ENCODE results near the gene HLA-DOB. TPM values are rescaled to one million over a fixed set of nuclear protein-coding genes. Genes with fewer than 3 reads are reported as not detected.
"Not testable (repeated sequence)": the region's sequence is repeated elsewhere in the genome, so short reads cannot be mapped to it uniquely, and the experiment has no call there.

HLA-DOB gene
- total RNA-seq, 1 donor from 2014 or later, result 3.1 TPM

DNA sequence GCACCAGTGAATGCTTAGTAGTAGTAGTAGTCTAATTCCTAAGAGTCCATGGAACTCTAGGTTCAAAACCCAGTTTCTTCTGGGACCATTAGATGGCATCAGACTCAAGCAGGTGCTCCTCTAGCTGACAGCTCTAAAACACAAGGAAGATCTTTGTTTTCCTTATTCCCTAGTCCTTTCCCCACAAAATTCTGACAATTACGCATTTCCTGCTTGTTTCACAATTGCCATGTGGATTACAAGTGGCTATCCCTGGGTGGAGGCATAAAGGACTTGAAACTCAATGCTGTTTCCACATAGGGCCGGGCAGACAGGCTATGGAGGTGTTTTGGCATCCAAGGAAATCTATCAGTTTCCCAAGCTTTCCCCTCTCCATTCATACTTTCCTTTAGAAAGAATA lies 9.2 kb upstream of the HLA-DOB start:
- H3K36me3 Mint-ChIP-seq (ENCODE audit: low read depth), result peaks cover 47% of the 10 kb centered on the region
- peaks cover 29% of the 10 kb centered on the region for H3K4me1 Mint-ChIP-seq (ENCODE audit: low read depth)
- intact Hi-C loops (cut with micrococcal nuclease), result no loop called here
- no peak overlapping the region for H3K27ac Mint-ChIP-seq
- no peaks in the 10 kb centered on the region for H3K27me3 Mint-ChIP-seq (ENCODE audit: low read depth)
- DNase-seq (ENCODE audit: low spot score), result no peak
- no peak overlapping the region for H3K4me3 Mint-ChIP-seq (ENCODE audit: low read depth)
- H3K9me3 Mint-ChIP-seq, result no peaks in the 10 kb centered on the region

DNA sequence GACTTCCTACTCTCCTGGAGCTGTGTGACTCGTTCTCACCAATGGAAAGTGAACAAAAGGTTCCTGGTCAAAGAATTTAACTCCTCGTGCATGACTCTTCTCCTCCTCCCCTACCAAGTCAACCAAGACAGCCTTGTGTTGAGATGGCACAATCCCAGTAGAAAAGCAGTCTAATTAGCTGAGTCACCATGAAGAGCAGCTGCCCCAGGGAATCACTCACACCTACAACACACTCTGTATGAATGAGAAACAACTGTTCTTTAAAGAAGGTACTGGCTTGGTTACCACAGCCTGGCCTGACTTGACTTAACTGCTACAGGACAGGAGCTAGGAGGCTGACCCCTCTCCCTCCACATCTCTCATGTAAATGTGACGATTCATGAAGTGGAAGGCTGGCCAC lies 2.9 kb upstream of the HLA-DOB start:
- H3K27me3 Mint-ChIP-seq (ENCODE audit: low read depth), result no peaks in the 10 kb centered on the region
- H3K4me1 Mint-ChIP-seq (ENCODE audit: low read depth), result peaks cover 6% of the 10 kb centered on the region
- intact Hi-C loops (cut with micrococcal nuclease), result loop anchor here (10.0 kb wide), 1 partner anchor 45 kb away; no protein-coding TSS in a partner anchor
- H3K4me3 Mint-ChIP-seq (ENCODE audit: low read depth), result no peak overlapping the region
- peaks cover 11% of the 10 kb centered on the region for H3K36me3 Mint-ChIP-seq (ENCODE audit: low read depth)
- H3K9me3 Mint-ChIP-seq, result no peaks in the 10 kb centered on the region
- no peak for DNase-seq (ENCODE audit: low spot score)
- H3K27ac Mint-ChIP-seq, result no peak overlapping the region

DNA sequence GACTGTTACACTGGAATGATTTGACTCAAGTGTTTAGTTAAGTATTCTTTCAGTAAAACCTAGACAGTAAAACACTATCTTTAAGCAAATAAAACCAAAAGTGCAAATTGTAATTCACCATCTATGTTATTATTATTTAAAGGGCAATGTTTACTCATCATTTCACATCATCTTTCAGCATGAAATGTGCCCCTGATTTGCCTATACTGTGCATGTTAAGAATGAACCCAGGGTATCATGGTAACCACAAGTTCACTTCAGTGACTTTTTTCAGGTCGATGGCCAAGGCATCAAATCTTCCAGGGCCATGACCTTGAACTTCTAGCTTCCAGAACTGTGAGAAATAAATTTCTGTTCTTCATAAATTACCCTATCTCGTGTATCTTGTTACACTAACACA lies 2.1 kb upstream of the HLA-DOB start:
- no peaks in the 10 kb centered on the region for H3K9me3 Mint-ChIP-seq
- intact Hi-C loops (cut with micrococcal nuclease), result loop anchor here (10.0 kb wide), 1 partner anchor 46 kb away; no protein-coding TSS in a partner anchor
- H3K36me3 Mint-ChIP-seq (ENCODE audit: low read depth), result peaks cover 6% of the 10 kb centered on the region
- no peak overlapping the region for H3K4me3 Mint-ChIP-seq (ENCODE audit: low read depth)
- no peaks in the 10 kb centered on the region for H3K27me3 Mint-ChIP-seq (ENCODE audit: low read depth)
- DNase-seq (ENCODE audit: low spot score), result no peak
- H3K27ac Mint-ChIP-seq, result no peak overlapping the region
- peaks cover 6% of the 10 kb centered on the region for H3K4me1 Mint-ChIP-seq (ENCODE audit: low read depth)

DNA sequence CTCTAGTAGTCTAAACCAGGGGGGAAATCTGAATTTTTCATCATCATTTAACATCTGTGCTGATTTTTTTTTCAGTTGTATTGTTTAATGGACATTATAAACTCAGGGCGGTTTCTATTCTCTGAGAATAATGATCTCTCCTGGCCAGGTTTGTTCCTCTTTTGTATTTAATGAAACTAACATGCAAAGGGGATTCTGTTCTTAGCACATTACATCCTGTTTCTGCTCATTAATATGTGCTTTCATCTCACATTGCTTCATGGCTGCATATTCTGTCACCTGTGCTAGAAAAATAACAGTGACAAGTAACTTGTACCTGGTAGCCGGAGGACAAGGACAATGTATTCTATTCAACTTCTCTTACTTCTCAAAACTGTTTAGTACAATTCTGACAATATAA lies 806 bp downstream of the HLA-DOB start:
- intact Hi-C loops (cut with micrococcal nuclease), result loop anchor here (10.0 kb wide), 1 partner anchor 49 kb away; no protein-coding TSS in a partner anchor
- no peaks in the 10 kb centered on the region for H3K27me3 Mint-ChIP-seq (ENCODE audit: low read depth)
- no peaks in the 10 kb centered on the region for H3K9me3 Mint-ChIP-seq
- no peak overlapping the region for H3K27ac Mint-ChIP-seq
- H3K4me1 Mint-ChIP-seq (ENCODE audit: low read depth), result peaks cover 6% of the 10 kb centered on the region
- H3K4me3 Mint-ChIP-seq (ENCODE audit: low read depth), result no peak overlapping the region
- DNase-seq (ENCODE audit: low spot score), result no peak
- H3K36me3 Mint-ChIP-seq (ENCODE audit: low read depth), result peaks cover 12% of the 10 kb centered on the region

DNA sequence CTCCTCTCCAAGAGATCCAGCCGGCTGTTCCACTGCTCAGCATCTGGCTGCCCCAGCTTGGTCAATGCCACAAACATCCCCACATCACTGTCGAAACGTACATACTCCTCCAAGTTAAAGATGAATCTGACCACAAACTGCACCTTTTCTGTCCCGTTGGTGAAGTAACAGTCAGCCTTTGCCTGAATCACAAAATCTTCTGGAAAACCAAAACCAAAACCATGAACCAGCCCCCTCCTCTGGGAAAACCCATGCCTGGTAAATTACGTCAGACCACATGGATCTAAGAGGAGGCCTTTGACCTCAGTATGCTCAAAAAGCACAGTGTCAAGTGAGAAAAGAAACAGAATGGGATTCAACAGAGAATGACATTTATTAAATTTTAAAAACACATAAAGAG lies 1.7 kb downstream of the HLA-DOB start:
- no peak overlapping the region for H3K4me3 Mint-ChIP-seq (ENCODE audit: low read depth)
- no peaks in the 10 kb centered on the region for H3K9me3 Mint-ChIP-seq
- H3K27me3 Mint-ChIP-seq (ENCODE audit: low read depth), result no peaks in the 10 kb centered on the region
- intact Hi-C loops (cut with micrococcal nuclease), result loop anchor here (10.0 kb wide), 1 partner anchor 50 kb away; no protein-coding TSS in a partner anchor
- peaks cover 6% of the 10 kb centered on the region for H3K4me1 Mint-ChIP-seq (ENCODE audit: low read depth)
- peaks cover 12% of the 10 kb centered on the region for H3K36me3 Mint-ChIP-seq (ENCODE audit: low read depth)
- DNase-seq (ENCODE audit: low spot score), result no peak
- no peak overlapping the region for H3K27ac Mint-ChIP-seq

DNA sequence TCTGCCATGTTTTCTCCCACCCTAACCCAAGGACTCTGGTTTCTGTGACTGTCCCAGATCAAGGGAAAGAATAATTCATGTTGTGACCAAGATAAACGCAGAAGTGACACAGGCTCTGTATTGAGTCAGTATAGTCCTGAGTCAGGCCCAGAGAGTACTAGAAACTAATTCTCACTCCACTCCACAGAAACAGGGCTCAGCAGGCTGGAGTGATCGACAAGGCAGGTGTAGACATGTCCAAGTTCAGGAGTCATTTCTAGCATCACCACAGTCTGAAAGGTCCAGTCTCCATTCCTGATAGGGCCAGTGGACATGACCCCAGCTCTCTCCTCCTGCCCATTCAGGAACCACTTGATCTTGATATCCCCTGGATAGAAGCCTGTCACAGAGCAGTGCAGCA lies 2.7 kb downstream of the HLA-DOB start:
- Mint-ChIP-seq H3K4me1 (ENCODE audit: low read depth) (peaks cover 3% of the 10 kb centered on the region), H3K4me3 (ENCODE audit: low read depth) (no peak overlapping the region), H3K27ac (no peak overlapping the region), H3K27me3 (ENCODE audit: low read depth) (no peaks in the 10 kb centered on the region), H3K9me3 (no peaks in the 10 kb centered on the region), H3K36me3 (ENCODE audit: low read depth) (peaks cover 12% of the 10 kb centered on the region)
- intact Hi-C loops (cut with micrococcal nuclease), result loop anchor here (10.0 kb wide), 1 partner anchor 51 kb away; no protein-coding TSS in a partner anchor
- no peak for DNase-seq (ENCODE audit: low spot score)

DNA sequence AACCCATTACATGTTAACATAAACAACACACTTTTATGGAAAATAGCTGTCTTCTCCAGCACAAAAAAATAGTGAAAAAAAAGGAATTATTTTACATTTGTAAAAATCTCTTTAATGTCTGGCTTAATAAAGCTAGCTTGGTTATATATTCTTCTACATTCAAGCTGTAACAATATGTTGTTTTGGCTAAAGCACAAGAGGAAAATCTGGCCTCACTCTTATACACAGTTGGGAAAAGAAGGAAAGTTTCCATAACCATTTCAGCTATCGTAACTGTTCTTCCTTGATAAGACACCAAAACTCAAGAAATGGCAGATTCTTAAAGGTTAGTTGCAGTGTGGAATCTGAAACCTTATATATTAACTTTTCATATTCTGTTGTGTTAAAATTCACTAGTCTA lies 7.6 kb downstream of the HLA-DOB start:
- Mint-ChIP-seq H3K9me3 (no peaks in the 10 kb centered on the region), H3K4me1 (ENCODE audit: low read depth) (peaks cover 6% of the 10 kb centered on the region), H3K4me3 (ENCODE audit: low read depth) (no peak overlapping the region), H3K36me3 (ENCODE audit: low read depth) (peaks cover 7% of the 10 kb centered on the region), H3K27me3 (ENCODE audit: low read depth) (peaks cover 20% of the 10 kb centered on the region), H3K27ac (no peak overlapping the region)
- intact Hi-C loops (cut with micrococcal nuclease), result no loop called here
- no peak for DNase-seq (ENCODE audit: low spot score)

DNA sequence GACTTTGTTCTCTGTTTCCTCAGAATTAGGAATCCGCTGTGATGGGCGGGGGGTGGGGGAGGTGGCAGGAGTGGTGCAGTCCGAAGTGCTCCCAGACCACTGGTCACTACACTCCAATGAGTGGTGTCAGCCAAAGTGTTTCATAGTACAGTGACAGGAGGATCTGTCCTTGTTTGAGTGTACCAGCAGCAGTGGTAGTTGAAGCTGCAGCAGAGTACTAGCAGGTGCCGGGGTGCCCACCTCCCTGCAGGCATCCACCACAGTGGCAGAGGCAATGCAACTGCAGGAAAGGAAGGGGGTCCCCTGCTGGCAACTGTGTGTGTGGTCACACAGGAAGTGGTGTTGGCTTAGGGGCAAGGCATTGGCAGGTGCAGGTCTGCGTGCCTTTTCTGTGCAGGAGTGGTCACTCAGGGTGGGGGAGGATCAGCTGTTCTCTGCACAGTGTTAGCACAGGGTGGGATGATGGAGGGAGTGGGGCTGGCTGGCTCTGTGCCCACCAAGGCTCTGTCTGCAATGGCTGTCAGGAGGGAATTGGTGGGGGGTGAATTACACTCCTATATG lies 9.7 kb downstream of the HLA-DOB start:
- Mint-ChIP-seq H3K36me3 (ENCODE audit: low read depth) (no peaks in the 10 kb centered on the region), H3K4me3 (ENCODE audit: low read depth) (no peak overlapping the region), H3K4me1 (ENCODE audit: low read depth) (peaks cover 6% of the 10 kb centered on the region), H3K27me3 (ENCODE audit: low read depth) (peaks cover 39% of the 10 kb centered on the region), H3K9me3 (no peaks in the 10 kb centered on the region), H3K27ac (no peak overlapping the region)
- intact Hi-C loops (cut with micrococcal nuclease), result no loop called here
- DNase-seq (ENCODE audit: low spot score), result no peak

DNA sequence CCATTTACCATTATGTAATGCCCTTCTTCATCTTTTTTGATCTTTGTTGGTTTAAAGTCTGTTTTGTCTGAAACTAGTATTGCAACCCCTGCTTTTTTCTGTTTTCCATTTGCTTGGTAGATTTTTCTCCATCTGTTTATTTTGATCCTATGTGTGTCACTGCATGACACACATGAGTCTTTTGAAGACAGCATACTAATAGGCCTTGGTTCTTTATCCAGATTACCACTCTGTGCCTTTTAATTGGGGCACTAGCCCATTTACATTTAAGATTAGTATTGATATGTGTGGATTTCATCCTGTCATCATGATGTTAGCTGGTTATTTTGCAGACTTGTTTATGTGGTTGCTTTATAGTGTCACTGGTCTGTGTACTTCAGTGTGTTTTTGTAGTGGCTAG lies 11.4 kb downstream of the HLA-DOB start:
- H3K27ac Mint-ChIP-seq; H3K4me1 Mint-ChIP-seq (ENCODE audit: low read depth); H3K9me3 Mint-ChIP-seq; intact Hi-C loops (cut with micrococcal nuclease); H3K36me3 Mint-ChIP-seq (ENCODE audit: low read depth); DNase-seq (ENCODE audit: low spot score); H3K4me3 Mint-ChIP-seq (ENCODE audit: low read depth): not testable (repeated sequence)
- peaks cover 52% of the 10 kb centered on the region for H3K27me3 Mint-ChIP-seq (ENCODE audit: low read depth)

DNA sequence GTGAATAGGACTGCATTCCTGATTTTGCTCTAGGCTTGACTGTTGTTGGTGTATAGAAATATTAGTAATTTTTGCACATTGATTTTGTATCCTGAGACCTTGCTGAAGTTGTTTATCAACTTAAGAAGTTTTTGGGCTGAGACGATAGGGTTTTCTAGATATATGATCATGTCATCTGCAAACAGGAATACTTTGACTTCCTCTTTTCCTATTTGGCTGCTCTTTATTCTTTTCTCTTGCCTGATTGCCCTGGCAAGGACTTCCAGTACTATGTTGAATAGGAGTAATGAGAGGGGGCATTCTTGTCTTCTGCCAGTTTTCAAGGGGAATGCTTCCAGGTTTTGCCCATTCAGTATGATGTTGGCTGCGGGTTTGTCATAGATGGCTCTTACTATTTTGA lies 13.4 kb downstream of the HLA-DOB start:
- Mint-ChIP-seq H3K4me3 (ENCODE audit: low read depth) (no peak overlapping the region), H3K9me3 (peaks cover 7% of the 10 kb centered on the region), H3K36me3 (ENCODE audit: low read depth) (no peaks in the 10 kb centered on the region), H3K27ac (no peak overlapping the region), H3K27me3 (ENCODE audit: low read depth) (peaks cover 65% of the 10 kb centered on the region), H3K4me1 (ENCODE audit: low read depth) (peaks cover 6% of the 10 kb centered on the region)
- intact Hi-C loops (cut with micrococcal nuclease), result no loop called here
- DNase-seq (ENCODE audit: low spot score), result no peak

DNA sequence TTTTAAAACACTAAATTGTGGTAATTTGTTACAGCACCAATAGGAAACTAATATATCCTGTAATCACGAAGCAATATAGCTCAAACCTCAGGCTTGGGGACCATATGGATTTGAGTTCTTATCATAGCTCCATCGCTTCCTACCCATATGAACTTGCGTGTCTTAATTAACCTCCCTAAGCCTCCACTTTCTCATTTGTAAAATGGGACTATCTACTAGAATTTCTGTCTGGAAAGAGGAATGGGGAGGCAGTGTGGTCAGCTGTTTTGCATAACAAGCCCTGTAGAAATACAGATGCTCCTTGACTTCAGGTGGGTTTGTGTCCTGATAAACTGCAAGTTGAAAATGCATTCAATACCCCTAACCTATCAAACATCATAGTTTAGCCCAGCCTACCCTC lies 17.1 kb downstream of the HLA-DOB start:
- H3K36me3 Mint-ChIP-seq (ENCODE audit: low read depth), result no peaks in the 10 kb centered on the region
- H3K4me3 Mint-ChIP-seq (ENCODE audit: low read depth), result no peak overlapping the region
- peaks cover 69% of the 10 kb centered on the region for H3K27me3 Mint-ChIP-seq (ENCODE audit: low read depth)
- intact Hi-C loops (cut with micrococcal nuclease), result loop anchor here (5.0 to 10.0 kb wide), 2 partner anchors 112 to 545 kb away; no protein-coding TSS in a partner anchor
- no peak for DNase-seq (ENCODE audit: low spot score)
- no peak overlapping the region for H3K27ac Mint-ChIP-seq
- H3K4me1 Mint-ChIP-seq (ENCODE audit: low read depth), result peaks cover 10% of the 10 kb centered on the region
- H3K9me3 Mint-ChIP-seq, result peaks cover 8% of the 10 kb centered on the region

DNA sequence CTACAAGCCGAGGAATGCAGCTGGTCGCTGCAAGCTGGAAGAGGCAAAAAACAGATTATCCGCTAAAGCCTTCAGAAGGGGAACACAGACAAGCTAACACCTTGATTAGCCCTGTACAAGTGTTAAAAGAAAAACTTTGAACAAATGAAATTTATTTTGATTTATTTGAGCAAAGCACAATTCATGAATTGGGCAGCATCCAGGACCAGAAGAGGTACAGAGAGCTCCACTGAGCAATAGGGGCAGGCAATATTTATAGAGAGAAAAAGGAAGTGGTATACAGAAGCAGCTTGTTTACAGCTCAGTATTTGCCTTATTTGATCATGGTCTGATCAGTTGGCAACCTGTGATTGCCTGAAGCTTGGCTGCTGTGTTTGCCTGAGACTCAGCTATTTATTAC lies 17.6 kb downstream of the HLA-DOB start:
- Mint-ChIP-seq H3K27ac (no peak overlapping the region), H3K9me3 (peaks cover 8% of the 10 kb centered on the region), H3K27me3 (ENCODE audit: low read depth) (peaks cover 67% of the 10 kb centered on the region), H3K36me3 (ENCODE audit: low read depth) (no peaks in the 10 kb centered on the region), H3K4me1 (ENCODE audit: low read depth) (peaks cover 15% of the 10 kb centered on the region), H3K4me3 (ENCODE audit: low read depth) (no peak overlapping the region)
- DNase-seq (ENCODE audit: low spot score), result no peak
- intact Hi-C loops (cut with micrococcal nuclease), result loop anchor here (5.0 to 10.0 kb wide), 2 partner anchors 112 to 544 kb away; no protein-coding TSS in a partner anchor

DNA sequence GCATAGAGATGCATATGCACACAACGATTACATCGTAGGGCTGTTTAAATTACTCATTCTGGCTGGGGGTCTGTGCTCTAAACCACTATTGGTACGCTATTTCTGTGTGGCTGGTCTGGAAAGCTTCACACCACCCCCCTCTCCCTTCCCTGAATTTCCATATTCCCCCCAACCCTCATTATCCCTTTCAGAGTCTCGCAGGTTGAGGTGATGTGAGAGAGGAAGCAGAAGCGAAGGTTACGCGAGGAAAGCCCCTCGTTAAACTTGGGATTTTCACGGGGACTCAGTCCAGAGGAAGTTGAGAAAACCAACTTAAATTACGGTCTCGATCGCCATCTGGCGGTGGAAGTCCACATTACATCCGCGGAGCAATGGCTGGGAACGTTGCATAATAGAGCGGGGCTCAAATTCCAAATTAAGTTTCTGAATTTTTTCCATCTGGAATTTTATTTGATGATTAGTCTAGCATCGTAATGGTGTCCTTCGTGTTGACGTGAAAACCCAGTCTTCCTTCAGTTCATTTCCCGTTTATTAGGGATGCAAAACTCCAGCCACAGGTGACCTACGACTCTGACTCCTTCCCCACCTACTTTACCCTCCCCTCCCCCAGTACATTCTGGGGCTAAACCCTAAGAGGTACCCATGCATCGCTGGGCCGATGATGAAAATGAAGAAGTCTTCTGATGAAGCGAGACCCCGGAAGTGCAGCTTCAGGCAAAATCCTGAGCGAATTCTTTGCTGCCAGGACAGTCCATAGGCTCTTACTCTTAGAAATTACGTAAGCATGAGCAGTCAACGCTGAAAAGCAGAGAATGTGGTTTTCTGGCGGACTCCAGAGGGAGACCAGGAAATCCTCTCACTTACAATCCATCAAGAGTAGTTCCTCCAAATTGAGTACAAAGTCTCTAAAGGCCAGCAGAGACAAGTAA lies 19.7 kb downstream of the HLA-DOB start:
- H3K36me3 Mint-ChIP-seq (ENCODE audit: low read depth), result no peaks in the 10 kb centered on the region
- peaks cover 17% of the 10 kb centered on the region for H3K4me1 Mint-ChIP-seq (ENCODE audit: low read depth)
- DNase-seq (ENCODE audit: low spot score), result peak; percentile 54
- intact Hi-C loops (cut with micrococcal nuclease), result loop anchor here (1.0 to 10.0 kb wide), 3 partner anchors 110 to 542 kb away; no protein-coding TSS in a partner anchor
- H3K9me3 Mint-ChIP-seq, result peaks cover 8% of the 10 kb centered on the region
- H3K27ac Mint-ChIP-seq, result no peak overlapping the region
- peak overlapping the region; percentile 22 for H3K4me3 Mint-ChIP-seq (ENCODE audit: low read depth)
- H3K27me3 Mint-ChIP-seq (ENCODE audit: low read depth), result peaks cover 55% of the 10 kb centered on the region
